ENCODE results near the gene NCAPH2.

NCAPH2 gene

GRCh38 chr22:50490531-50491308 is 17.3 kb upstream of the NCAPH2 start:
- no peak for DNase-seq

- no peak for DNase-seq
These were observed 10.9 kb upstream of the NCAPH2 start for GRCh38 chr22:50497093-50497492.

- DNase-seq, result peak; percentile 78
These were observed 9.6 kb upstream of the NCAPH2 start for GRCh38 chr22:50498322-50498890.

- DNase-seq, result no peak
These were observed 7.6 kb upstream of the NCAPH2 start for GRCh38 chr22:50500452-50500851.

- DNase-seq, result no peak
These were observed 5.9 kb upstream of the NCAPH2 start for GRCh38 chr22:50502096-50502495.

- no peak for DNase-seq
These were observed 5.2 kb upstream of the NCAPH2 start for GRCh38 chr22:50502628-50503474.

GRCh38 chr22:50503475-50504145 is 4.4 kb upstream of the NCAPH2 start:
- DNase-seq, result no peak

GRCh38 chr22:50504369-50505211 is 3.4 kb upstream of the NCAPH2 start:
- DNase-seq, result no peak

GRCh38 chr22:50505276-50505775 is 2.7 kb upstream of the NCAPH2 start:
- DNase-seq, result no peak

GRCh38 chr22:50505776-50506610 is 2.0 kb upstream of the NCAPH2 start:
- no peak for DNase-seq

- no peak for DNase-seq
These were observed 1.2 kb upstream of the NCAPH2 start for GRCh38 chr22:50506611-50507420.

- DNase-seq, result peak; percentile 89
These were observed 518 bp upstream of the NCAPH2 start, which contains the start of gene LMF2 for GRCh38 chr22:50507421-50507990. LMF2 (minus strand) TSS chr22:50507702; CDS start chr22:50507675, 27 bp downstream.

GRCh38 chr22:50508897-50509296 is 873 bp downstream of the NCAPH2 start:
- DNase-seq, result no peak

GRCh38 chr22:50513175-50513574 is 5.2 kb downstream of the NCAPH2 start:
- no peak for DNase-seq

GRCh38 chr22:50516068-50516467 is 8.0 kb downstream of the NCAPH2 start:
- no peak for DNase-seq

- no peak for DNase-seq
These were observed 8.9 kb downstream of the NCAPH2 start for GRCh38 chr22:50516891-50517290.

GRCh38 chr22:50517495-50518260 is 9.7 kb downstream of the NCAPH2 start:
- no peak for DNase-seq

- no peak for DNase-seq
These were observed 10.6 kb downstream of the NCAPH2 start for GRCh38 chr22:50518606-50519005.

- DNase-seq, result no peak
These were observed 11.1 kb downstream of the NCAPH2 start for GRCh38 chr22:50519151-50519550.

Measured in NCI-H748 treated with DMSO at 0.1 percent for 48 hours (cell line).